Fibroblast of mammary gland (primary cell): ENCODE results near the gene MAN1A1.
"Not testable (repeated sequence)": the region's sequence is repeated elsewhere in the genome, so short reads cannot be mapped to it uniquely, and the experiment has no call there.

Source experiments
- DNase-seq: peaks from one replicate; pipeline ENCODE4 v3.0.0-alpha.2; 2010; ENCODE audit warnings: low read depth
- H3K4me3 ChIP-seq: 2 replicates; pipeline ENCODE4 v1.5.1; 2011; ENCODE audit warnings: low read depth, mild to moderate bottlenecking, low read length, moderate library complexity; ENCODE audit not compliant: control insufficient read depth
- TF ChIP-seq, protein P1 (sequence below): conservative IDR thresholded peaks from 2 replicates; pipeline ENCODE4 v1.5.1; 2011; ENCODE audit warnings: low read depth, low read length, inconsistent platforms; ENCODE audit not compliant: control insufficient read depth, insufficient read depth

MAN1A1 gene

DNA sequence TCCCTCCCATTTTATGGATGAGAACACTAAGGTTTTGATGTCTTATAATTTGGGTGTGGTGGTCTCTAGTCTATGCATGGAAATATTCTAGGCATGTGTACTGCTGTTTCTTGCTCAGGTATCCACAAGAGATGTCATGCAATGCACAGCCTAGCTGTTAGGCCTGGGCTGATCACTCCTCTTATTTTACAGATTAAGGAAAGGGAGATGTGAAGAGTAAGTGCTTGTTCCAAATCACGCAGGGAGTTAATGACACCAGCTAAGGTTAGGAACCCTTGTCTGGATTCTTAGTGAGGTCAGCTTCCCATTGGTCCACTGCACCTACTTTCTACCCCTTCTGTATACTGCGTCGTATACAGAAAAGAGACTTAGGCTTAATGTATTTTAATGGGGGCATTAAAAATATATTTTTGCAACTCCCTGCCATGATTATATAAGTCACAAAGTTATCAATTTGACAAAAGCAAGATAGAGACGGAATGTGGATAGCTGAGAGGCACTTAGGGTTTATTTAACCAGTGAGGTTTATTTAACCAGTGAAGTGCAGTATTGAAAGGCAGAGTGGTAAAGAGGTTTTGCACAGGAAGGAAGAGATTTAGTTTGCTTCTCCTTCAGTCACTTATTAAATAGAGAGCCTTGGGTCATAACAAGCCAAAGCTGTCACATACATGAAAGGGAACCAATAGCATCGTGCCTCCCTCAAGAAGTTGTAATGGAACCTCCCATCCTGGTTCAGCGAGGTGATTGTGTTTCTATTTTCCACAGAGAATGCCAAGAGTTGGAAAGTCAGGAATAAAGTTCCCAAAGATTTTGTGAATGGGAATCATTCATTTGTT is 176.1 kb downstream of the MAN1A1 start:
- no peak overlapping the region for H3K4me3 ChIP-seq
- TF ChIP-seq, protein P1, sequence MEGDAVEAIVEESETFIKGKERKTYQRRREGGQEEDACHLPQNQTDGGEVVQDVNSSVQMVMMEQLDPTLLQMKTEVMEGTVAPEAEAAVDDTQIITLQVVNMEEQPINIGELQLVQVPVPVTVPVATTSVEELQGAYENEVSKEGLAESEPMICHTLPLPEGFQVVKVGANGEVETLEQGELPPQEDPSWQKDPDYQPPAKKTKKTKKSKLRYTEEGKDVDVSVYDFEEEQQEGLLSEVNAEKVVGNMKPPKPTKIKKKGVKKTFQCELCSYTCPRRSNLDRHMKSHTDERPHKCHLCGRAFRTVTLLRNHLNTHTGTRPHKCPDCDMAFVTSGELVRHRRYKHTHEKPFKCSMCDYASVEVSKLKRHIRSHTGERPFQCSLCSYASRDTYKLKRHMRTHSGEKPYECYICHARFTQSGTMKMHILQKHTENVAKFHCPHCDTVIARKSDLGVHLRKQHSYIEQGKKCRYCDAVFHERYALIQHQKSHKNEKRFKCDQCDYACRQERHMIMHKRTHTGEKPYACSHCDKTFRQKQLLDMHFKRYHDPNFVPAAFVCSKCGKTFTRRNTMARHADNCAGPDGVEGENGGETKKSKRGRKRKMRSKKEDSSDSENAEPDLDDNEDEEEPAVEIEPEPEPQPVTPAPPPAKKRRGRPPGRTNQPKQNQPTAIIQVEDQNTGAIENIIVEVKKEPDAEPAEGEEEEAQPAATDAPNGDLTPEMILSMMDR = no peak
- no peak for DNase-seq

DNA sequence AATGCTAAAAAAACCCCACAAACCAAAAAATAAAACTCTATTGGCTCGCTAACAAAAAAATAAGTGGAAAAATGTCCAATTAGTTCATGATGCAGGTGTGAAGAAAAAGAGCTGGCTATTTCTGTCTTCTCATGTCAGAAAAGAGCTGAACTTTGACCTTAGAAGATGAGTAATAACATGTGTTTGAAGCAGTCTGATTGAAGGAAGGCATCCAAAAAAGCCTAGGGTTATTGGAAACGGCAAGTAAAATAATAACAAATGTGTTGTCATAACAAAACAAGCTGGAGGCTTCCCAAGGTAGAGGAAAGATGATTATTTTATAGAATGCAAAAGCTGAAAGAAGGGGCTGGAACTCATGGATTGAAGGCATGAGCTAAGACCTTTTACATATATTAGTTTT is 176.7 kb downstream of the MAN1A1 start:
- DNase-seq = peak; percentile 72
- TF ChIP-seq, protein P1 = no peak
- H3K4me3 ChIP-seq = no peak overlapping the region

DNA sequence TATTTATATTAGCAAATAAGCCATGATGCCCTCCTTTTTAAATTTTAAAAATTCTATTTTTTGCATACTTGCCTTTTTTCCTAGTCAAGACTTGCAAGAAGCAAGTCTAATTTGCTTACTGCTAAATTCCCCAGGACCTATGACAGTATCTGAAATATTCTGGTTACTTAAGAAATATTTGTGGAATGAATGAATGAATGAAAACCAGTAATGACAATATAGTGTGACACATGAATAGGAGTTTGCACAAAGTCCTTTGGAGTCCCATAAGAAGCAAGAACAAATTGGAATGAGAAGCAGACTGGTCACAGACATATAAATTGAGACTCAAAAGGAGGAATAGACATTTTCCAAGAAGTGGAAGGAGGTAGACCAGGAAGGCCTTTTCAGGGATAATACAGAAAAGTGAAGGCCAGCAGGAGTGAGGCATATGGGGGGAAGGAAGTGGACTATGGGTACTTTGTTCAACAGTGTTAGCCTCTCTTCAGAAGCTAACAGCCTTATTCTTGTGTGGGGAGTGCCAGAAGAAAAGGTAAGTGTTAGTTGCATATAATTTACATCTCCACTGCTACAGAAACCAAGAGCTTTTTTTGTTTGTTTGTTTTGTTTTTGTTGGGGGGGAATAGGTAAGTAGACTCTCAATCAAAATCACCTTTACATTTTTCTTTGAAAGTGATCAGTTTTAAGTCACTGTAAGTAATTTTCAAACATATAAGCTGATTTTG is 177.5 kb downstream of the MAN1A1 start:
- TF ChIP-seq, protein P1 = no peak
- no peak overlapping the region for H3K4me3 ChIP-seq
- DNase-seq = no peak

DNA sequence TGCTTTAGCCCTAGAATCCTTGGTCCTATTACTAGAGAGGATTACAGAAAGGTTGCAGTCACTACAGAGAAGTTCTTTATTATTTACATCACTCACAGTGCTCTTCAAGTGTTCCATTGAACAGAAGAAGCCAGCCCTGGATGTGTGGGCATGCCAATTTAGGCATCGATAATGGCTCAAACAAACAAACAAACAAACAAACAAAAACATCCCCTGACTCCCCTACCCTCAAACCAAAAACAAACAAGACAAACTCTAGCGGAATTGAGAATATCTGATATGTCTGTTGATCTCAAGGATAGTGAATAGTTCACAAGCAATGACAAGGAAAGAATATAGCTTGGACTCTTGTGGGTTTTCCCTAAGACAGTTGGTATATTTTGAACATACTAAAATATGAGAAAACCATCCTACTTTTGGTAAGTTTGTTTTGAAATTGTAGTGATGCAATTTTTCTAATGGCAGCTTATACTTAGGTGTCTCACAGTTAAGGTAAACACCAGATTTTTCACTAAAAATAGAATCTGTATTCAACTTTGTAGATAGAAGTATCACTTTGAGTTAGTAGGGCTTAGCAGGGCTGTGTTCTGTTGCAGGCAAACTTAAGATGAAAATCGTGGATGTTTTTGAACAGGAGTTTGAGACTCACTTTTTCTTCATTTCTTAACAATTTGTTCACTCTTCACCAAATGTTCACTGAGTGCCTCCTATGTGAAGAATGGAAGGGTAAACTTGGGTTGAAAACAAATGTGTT is 178.3 kb downstream of the MAN1A1 start:
- DNase-seq = no peak
- H3K4me3 ChIP-seq = no peak overlapping the region
- TF ChIP-seq, protein P1 = no peak

DNA sequence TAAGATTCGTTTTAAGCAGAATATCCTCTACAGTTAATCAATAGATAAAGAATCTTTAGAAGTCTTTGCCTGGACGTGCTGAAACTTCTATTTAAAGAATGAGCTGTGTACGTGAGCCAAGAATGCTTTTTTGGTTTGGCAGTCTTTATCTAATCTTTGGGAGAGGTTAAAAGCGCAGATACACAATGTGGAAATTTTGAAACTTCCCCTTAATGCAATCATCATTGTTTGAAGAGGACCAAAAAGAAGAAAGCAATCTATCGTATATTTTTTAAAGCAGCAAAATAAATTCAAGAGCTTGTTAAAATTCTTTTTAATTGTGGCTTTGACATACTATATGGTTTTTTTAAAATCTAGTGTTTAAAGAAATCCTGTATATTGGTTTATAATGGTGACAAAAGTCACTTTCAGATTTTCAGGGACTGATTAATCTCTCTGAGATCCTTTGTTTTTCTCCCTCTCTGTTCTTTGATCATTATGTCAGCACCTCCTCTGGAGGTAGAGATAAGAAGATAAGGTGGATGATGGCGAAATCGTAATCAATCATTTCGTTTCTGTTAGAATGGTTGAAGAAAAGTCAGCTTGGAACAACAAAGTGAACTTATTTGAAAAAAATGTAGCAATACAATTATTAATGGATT is 179.0 kb downstream of the MAN1A1 start:
- DNase-seq = peak; percentile 41
- no peak overlapping the region for H3K4me3 ChIP-seq
- TF ChIP-seq, protein P1 = no peak

DNA sequence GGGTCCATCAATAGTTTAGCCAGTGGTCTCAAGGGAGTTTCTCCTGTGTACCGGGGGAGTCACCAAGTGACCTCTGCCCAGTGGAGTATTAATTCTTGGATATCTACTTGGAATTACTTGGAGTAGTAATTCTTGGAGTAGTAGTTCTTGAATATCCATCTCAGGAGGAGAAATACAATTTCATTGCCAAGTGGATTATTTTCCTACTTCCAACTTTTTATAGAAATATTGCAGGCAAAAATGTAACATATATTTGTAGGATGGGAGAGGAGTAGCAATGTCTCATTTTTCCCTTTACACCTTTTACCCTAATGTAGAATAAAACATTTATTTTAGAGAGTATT is 179.5 kb downstream of the MAN1A1 start:
- DNase-seq = no peak
- no peak overlapping the region for H3K4me3 ChIP-seq
- TF ChIP-seq, protein P1 = no peak

DNA sequence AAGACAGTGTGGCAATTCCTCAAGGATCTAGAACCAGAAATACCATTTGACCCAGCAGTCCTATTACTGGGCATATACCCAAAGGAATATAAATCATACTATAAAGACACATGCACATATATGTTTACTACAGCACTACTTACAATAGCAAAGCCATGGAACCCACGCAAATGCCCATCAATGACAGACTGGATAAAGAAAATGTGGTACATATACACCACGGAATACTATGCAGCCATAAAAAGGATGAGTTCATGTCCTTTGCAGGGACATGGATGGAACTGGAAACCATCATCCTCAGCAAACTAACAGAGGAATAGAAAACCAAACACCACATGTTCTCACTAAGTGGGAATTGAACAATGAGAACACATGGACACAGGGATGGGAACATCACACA is 180.2 kb downstream of the MAN1A1 start:
- not testable (repeated sequence) for H3K4me3 ChIP-seq, DNase-seq
